H9 (cell line): Measurements from ENCODE around the gene MUSTN1. TPM values are rescaled to one million over a fixed set of nuclear protein-coding genes. Genes with fewer than 3 reads are reported as not detected.

Source experiments
- DNase-seq: peaks from one replicate; pipeline ENCODE4 v3.0.0-alpha.2; 2017
- H2AFZ ChIP-seq: one replicate; pipeline ENCODE4 v1.6.1; 2013; ENCODE audit warnings: mild to moderate bottlenecking, low read length, control low read depth, moderate library complexity
- H2AK5ac ChIP-seq: 2 replicates; pipeline ENCODE4 v1.6.1; 2013; ENCODE audit warnings: low read length, control low read depth, mixed read lengths; ENCODE audit not compliant: insufficient read length
- H2BK120ac ChIP-seq: one replicate; pipeline ENCODE4 v1.6.1; 2013; ENCODE audit warnings: low read depth, mild to moderate bottlenecking, low read length, control low read depth, inconsistent platforms; ENCODE audit not compliant: poor library complexity, severe bottlenecking
- H2BK12ac ChIP-seq: 2 replicates; pipeline ENCODE4 v1.6.1; 2013; ENCODE audit warnings: low read length, control low read depth, mixed read lengths, low read depth; ENCODE audit not compliant: insufficient read length
- H2BK15ac ChIP-seq: 2 replicates; pipeline ENCODE4 v1.6.1; 2013; ENCODE audit warnings: low read depth, low read length, control low read depth
- H2BK20ac ChIP-seq: one replicate; pipeline ENCODE4 v1.6.1; 2013; ENCODE audit warnings: low read depth, mild to moderate bottlenecking, low read length, control low read depth, inconsistent platforms; ENCODE audit not compliant: poor library complexity, severe bottlenecking
- H2BK5ac ChIP-seq: 2 replicates; pipeline ENCODE4 v1.6.1; 2013; ENCODE audit warnings: low read length, control low read depth, mixed read lengths; ENCODE audit not compliant: insufficient read length
- H3K14ac ChIP-seq: 2 replicates; pipeline ENCODE4 v1.6.1; 2013; ENCODE audit warnings: low read length, control low read depth; ENCODE audit not compliant: insufficient read depth
- H3K18ac ChIP-seq: 2 replicates; pipeline ENCODE4 v1.6.1; 2013; ENCODE audit warnings: low read depth, mild to moderate bottlenecking, mixed read lengths, low read length, control low read depth; ENCODE audit not compliant: insufficient read length
- H3K23ac ChIP-seq: 2 replicates; pipeline ENCODE4 v1.6.1; 2013; ENCODE audit warnings: low read length, control low read depth, mixed read lengths, low read depth; ENCODE audit not compliant: insufficient read length
- H3K23me2 ChIP-seq: 2 replicates; pipeline ENCODE4 v1.6.1; 2013; ENCODE audit warnings: low read depth, mild to moderate bottlenecking, mixed read lengths, low read length, control low read depth; ENCODE audit not compliant: insufficient read length, poor library complexity, severe bottlenecking
- H3K27ac ChIP-seq: 2 replicates; pipeline ENCODE4 v1.5.1; 2013; ENCODE audit warnings: low read length, control low read depth, mixed read lengths, low read depth; ENCODE audit not compliant: insufficient read length
- H3K27me3 ChIP-seq: 2 replicates; pipeline ENCODE4 v1.6.1; 2013; ENCODE audit warnings: low read length, control low read depth, inconsistent platforms; ENCODE audit not compliant: insufficient read depth
- H3K4ac ChIP-seq: 2 replicates; pipeline ENCODE4 v1.6.1; 2013; ENCODE audit warnings: low read depth, mild to moderate bottlenecking, control low read depth, inconsistent platforms, low read length, moderate library complexity
- H3K4me1 ChIP-seq: 2 replicates; pipeline ENCODE4 v1.6.1; 2013; ENCODE audit warnings: low read length, control low read depth, inconsistent platforms; ENCODE audit not compliant: insufficient read depth
- H3K4me2 ChIP-seq: 2 replicates; pipeline ENCODE4 v1.6.1; 2013; ENCODE audit warnings: low read length, control low read depth, mixed read lengths; ENCODE audit not compliant: insufficient read length, insufficient read depth
- H3K56ac ChIP-seq: 2 replicates; pipeline ENCODE4 v1.6.1; 2013; ENCODE audit warnings: low read depth, mild to moderate bottlenecking, mixed read lengths, low read length, control low read depth; ENCODE audit not compliant: insufficient read length
- H3K79me1 ChIP-seq: 2 replicates; pipeline ENCODE4 v1.6.1; 2013; ENCODE audit warnings: low read depth, mild to moderate bottlenecking, moderate library complexity, low read length, control low read depth, inconsistent platforms; ENCODE audit not compliant: insufficient read depth, poor library complexity, severe bottlenecking
- H3K79me2 ChIP-seq: 2 replicates; pipeline ENCODE4 v1.6.1; 2013; ENCODE audit warnings: low read length, control low read depth, inconsistent platforms; ENCODE audit not compliant: insufficient read depth
- H3K9ac ChIP-seq: 2 replicates; pipeline ENCODE4 v1.6.1; 2013; ENCODE audit warnings: low read length, control low read depth, mixed read lengths; ENCODE audit not compliant: insufficient read length; ENCODE audit errors: extremely low read depth
- H3K9me3 ChIP-seq: one replicate; pipeline ENCODE4 v1.6.1; 2013; ENCODE audit warnings: low read depth, low read length, inconsistent platforms; ENCODE audit not compliant: control insufficient read depth
- H3T11ph ChIP-seq: one replicate; pipeline ENCODE4 v1.6.1; 2013; ENCODE audit warnings: mild to moderate bottlenecking, low read length, control low read depth, inconsistent platforms
- H4K20me1 ChIP-seq: one replicate; pipeline ENCODE4 v1.6.1; 2013; ENCODE audit not compliant: control insufficient read depth, insufficient read length, insufficient read depth
- H4K5ac ChIP-seq: 2 replicates; pipeline ENCODE4 v1.6.1; 2013; ENCODE audit warnings: low read depth, mild to moderate bottlenecking, mixed read lengths, low read length, control low read depth; ENCODE audit not compliant: insufficient read length
- H4K8ac ChIP-seq: replicated peaks from 2 replicates; pipeline ENCODE4 v1.6.1; 2013; ENCODE audit warnings: low read length, control low read depth, mixed read lengths, low read depth; ENCODE audit not compliant: insufficient read length
- H4K91ac ChIP-seq: 2 replicates; pipeline ENCODE4 v1.6.1; 2013; ENCODE audit warnings: low read depth, mild to moderate bottlenecking, moderate library complexity, mixed read lengths, low read length, control low read depth; ENCODE audit not compliant: insufficient read length
- H3K27ac Mint-ChIP-seq, 3 experiments: 2 replicates in 2 of 3; 3 replicates in 1 of 3; pipeline ENCODE4 v1.8.0; 2020 to 2021; ENCODE audit warnings: mixed read lengths in 3 of 3, mild to moderate bottlenecking in 1 of 3, moderate library complexity in 1 of 3
- H3K27me3 Mint-ChIP-seq: 2 replicates; pipeline ENCODE4 v1.8.0; 2021; ENCODE audit warnings: low read depth, mild to moderate bottlenecking, moderate library complexity, mixed read lengths
- H3K36me3 Mint-ChIP-seq, 3 experiments: 2 replicates in 2 of 3; 3 replicates in 1 of 3; pipeline ENCODE4 v1.8.0; 2020 to 2021; ENCODE audit warnings: low read depth in 3 of 3, mixed read lengths in 3 of 3; ENCODE audit not compliant: insufficient read depth in 1 of 3
- H3K4me1 Mint-ChIP-seq, 2 experiments: 2 replicates each; pipeline ENCODE4 v1.8.0; 2020; ENCODE audit warnings: mixed read lengths in 2 of 2
- H3K4me3 Mint-ChIP-seq, 2 experiments: 2 replicates in 1 of 2; 3 replicates in 1 of 2; pipeline ENCODE4 v1.8.0; 2020 to 2021; ENCODE audit warnings: mild to moderate bottlenecking in 2 of 2, mixed read lengths in 2 of 2, moderate library complexity in 1 of 2
- H3K9me3 Mint-ChIP-seq, 2 experiments: 2 replicates in 1 of 2; 3 replicates in 1 of 2; pipeline ENCODE4 v1.8.0; 2020; ENCODE audit warnings: mild to moderate bottlenecking in 2 of 2, mixed read lengths in 2 of 2, moderate library complexity in 1 of 2
- CTCF ChIP-seq: fragments of 200-600 bp; sonication (generic); conservative IDR thresholded peaks from 3 replicates; pipeline ENCODE4 v1.8.0; 2021; ENCODE audit warnings: antibody characterized with exemption, mild to moderate bottlenecking
- WGBS: extraction: QIAGEN DNeasy Blood & Tissue Kit; methylation state at CpG from one replicate; pipeline ENCODE4 v1.1.7; 2013; ENCODE audit warnings: missing lambda C conversion rate, low lambda C conversion rate, mixed read lengths; ENCODE audit not compliant: insufficient read length; ENCODE audit errors: extremely low coverage; 5-methylcytosine and 5-hydroxymethylcytosine counted together
- total RNA-seq: library from RNA; stranded (reverse); gene quantifications from 2 replicates; pipeline ENCODE4 v1.2.1, GENCODE V29; 2021

Gene MUSTN1
- total RNA-seq, 1 experiment from 2014 or later = 0.72 TPM

- Mint-ChIP-seq H3K27me3 (peaks cover 2% of the 10 kb centered on the region; the same call in 1 of the 2 replicates), H3K4me1 (peaks cover 12 to 14% of the 10 kb centered on the region in 2 experiments), H3K36me3 (no peaks in the 10 kb centered on the region; a peak in 1 of 7 replicates), H3K9me3 (no peaks in the 10 kb centered on the region), H3K4me3 (no peak overlapping the region), H3K27ac (peak overlapping the region in 1 of 3 experiments; percentile 82; a peak in 1 of 7 replicates)
- Histone ChIP-seq H3T11ph (no peak overlapping the region), H3K23me2 (no peaks in the 10 kb centered on the region), H3K79me1 (no peaks in the 10 kb centered on the region), H3K23ac (no peak overlapping the region), H3K79me2 (no peaks in the 10 kb centered on the region), H3K27me3 (no peaks in the 10 kb centered on the region), H2BK120ac (no peak overlapping the region), H4K8ac (no peak overlapping the region), H4K91ac (no peak overlapping the region), H3K27ac (no peak overlapping the region), H2AFZ (no peak overlapping the region), H3K9ac (no peak overlapping the region), H2BK15ac (no peak overlapping the region), H3K56ac (no peak overlapping the region), H3K18ac (no peak overlapping the region), H3K4ac (no peak overlapping the region), H4K20me1 (no peaks in the 10 kb centered on the region), H3K4me2 (no peak overlapping the region), H3K9me3 (no peaks in the 10 kb centered on the region), H2BK20ac (no peak overlapping the region), H3K4me1 (0 out of 2 replicates have a peak, but pooled peaks cover 4% of the 10 kb centered on the region), H4K5ac (no peak overlapping the region), H2BK5ac (no peak overlapping the region), H2BK12ac (no peak overlapping the region), H2AK5ac (no peak overlapping the region), H3K14ac (no peak overlapping the region)
- no peak for TF ChIP-seq CTCF
- WGBS = no CpG with 5 or more reads among the region's 10 CpGs
- DNase-seq = no peak
These were observed 18.2 kb downstream of the MUSTN1 start for GRCh38 chr3:52816654-52817053.
